Esophagus squamous epithelium (tissue), 4 donors: ENCODE results near the gene DLGAP4.

Experiments
- CTCF ChIP-seq, 6 experiments: fragments of 450-650 bp in 4 of 6; fragments of 200-600 bp in 2 of 6; sonication (generic) in 2 of 6; IDR thresholded peaks; one replicate each; pipeline ENCODE4 v1.5.1; 2016 to 2019; ENCODE audit warnings: antibody characterized with exemption in 6 of 6, mild to moderate bottlenecking in 4 of 6, moderate library complexity in 4 of 6
- POLR2A ChIP-seq, 4 donors: fragments of 450-650 bp; IDR thresholded peaks; one replicate each; pipeline ENCODE4 v1.6.1; 2017; ENCODE audit warnings: antibody characterized with exemption in 4 of 4, mild to moderate bottlenecking in 4 of 4, moderate library complexity in 3 of 4

DNA sequence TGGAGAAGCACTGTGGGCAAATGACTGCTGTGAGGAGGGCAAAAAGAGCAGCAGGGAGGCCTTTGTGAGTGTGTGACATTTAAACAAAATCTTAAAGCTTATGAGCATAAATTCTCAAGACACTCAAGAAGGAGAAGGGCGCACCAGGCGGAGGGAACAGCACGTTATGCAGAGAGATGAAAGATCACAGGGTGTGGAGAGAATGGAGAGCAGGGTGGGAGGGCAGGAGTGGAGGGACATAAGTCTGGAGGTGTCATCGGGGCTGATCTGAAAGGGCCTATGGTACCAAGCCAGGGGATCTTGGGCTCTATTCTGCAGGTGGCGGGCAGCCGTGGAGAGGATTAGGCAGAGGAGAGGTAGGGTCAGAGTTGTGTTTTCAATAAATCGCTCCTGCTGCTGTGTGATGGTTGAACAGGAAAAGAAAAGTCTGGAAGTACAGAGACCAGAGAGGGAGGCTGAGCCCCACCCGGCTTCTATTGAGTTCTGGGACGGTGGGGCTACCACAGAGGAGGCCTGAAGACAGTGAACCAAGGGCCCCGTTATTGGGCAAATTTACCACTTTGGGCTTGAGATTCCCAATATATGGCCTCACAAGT is 24.3 kb upstream of the DLGAP4 start:
- TF ChIP-seq CTCF (IDR thresholded peaks at IDR 0.05) (no peak), POLR2A (IDR thresholded peaks at IDR 0.05) (no peak)
